Measurements from ENCODE around the gene ZFYVE21. TPM values are rescaled to one million over a fixed set of nuclear protein-coding genes. Genes with fewer than 3 reads are reported as not detected.
A peak's percentile ranks its signal among the peaks of the same experiment; 100 is the strongest.

ZFYVE21 gene
- total and polyA plus RNA-seq, 4 donors, result 52.2 to 86.2 (median 65.2) TPM

DNA sequence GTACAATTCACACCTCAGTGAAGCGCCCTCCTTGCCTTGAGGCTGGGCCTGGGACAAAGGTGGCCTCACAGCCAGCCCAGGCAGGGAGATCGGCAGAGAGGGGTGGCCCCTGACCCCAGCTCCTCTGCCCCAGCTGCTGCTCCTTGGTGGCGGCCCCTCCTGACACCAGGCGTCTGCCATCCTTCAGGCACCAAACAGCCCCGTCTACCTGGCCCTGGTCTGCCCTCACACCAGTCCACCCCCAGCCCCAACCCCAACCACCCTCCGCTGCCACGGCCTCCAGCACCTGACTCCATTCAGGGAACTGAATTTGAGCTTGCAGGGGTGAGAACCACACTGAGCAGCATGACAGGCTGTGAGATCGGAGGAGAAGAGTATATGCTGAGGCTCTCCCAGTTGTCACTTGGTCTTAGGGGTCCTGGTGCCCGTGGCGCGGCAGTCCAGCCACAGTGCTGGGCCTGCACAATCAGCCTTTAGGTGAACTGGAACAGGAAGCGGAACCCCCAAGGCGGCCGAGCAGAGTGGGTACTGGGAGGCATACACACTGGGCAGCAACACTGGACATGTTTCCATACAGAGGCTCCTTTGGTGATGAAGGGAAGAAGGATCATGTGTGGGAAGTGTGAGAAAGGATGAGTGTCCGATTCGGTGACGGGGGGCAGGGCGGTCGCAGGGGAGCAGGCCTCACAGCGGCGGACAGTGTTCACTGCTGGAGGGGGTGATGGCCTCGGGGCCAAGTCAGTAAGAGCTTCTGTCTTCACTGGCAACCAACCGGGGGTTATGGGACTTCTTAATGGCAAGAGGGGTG is 18.7 kb downstream of the ZFYVE21 start:
- peaks cover 63% of the 10 kb centered on the region for H3K4me1 ChIP-seq (ENCODE audit: control insufficient read depth, insufficient read depth, low read length)
- H3K27me3 ChIP-seq (ENCODE audit: control insufficient read depth, insufficient read depth, low read length), result no peaks in the 10 kb centered on the region
- H3K9me3 ChIP-seq (ENCODE audit: control insufficient read depth, insufficient read depth, low read length), result no peaks in the 10 kb centered on the region
- WGBS (ENCODE audit: insufficient coverage), result 85% methylated on average over 20 of the region's 23 CpGs
- no peak overlapping the region for H3K27ac ChIP-seq (ENCODE audit: low read depth, low read length)
- H3K36me3 ChIP-seq (ENCODE audit: control insufficient read depth, insufficient read depth, low read length), result peaks cover 83% of the 10 kb centered on the region
- no peak overlapping the region for H3K4me3 ChIP-seq (ENCODE audit: low read depth, low read length)
- no peak for DNase-seq (ENCODE audit: low read depth in 4 of 6, low spot score in 6 of 6)

DNA sequence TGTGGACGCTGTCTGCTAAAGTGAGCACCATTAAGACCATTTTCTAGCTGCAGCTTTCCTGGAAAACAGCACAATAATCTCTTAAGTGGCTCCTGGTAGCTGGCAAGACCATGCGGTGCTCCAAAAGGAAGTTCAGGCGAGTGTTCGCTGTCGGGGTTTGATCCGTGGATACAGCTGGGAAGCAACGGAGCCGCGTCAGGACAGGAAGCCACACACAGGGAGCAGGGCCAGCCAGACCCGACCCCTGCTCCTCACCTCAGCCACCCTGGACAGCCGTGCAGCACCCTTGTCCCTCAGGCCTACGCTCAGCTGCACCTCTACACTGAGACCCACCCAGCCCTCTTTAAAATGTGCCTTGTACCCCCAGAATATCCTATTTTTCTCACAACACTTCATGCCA is 19.4 kb downstream of the ZFYVE21 start:
- no peak overlapping the region for H3K4me3 ChIP-seq (ENCODE audit: low read depth, low read length)
- no peaks in the 10 kb centered on the region for H3K27me3 ChIP-seq (ENCODE audit: control insufficient read depth, insufficient read depth, low read length)
- H3K27ac ChIP-seq (ENCODE audit: low read depth, low read length), result peak overlapping the region; percentile 35
- no peak for DNase-seq (ENCODE audit: low read depth in 4 of 6, low spot score in 6 of 6)
- H3K9me3 ChIP-seq (ENCODE audit: control insufficient read depth, insufficient read depth, low read length), result no peaks in the 10 kb centered on the region
- 73% methylated on average over 11 of the region's 12 CpGs for WGBS (ENCODE audit: insufficient coverage)
- H3K36me3 ChIP-seq (ENCODE audit: control insufficient read depth, insufficient read depth, low read length), result peaks cover 83% of the 10 kb centered on the region
- peaks cover 62% of the 10 kb centered on the region for H3K4me1 ChIP-seq (ENCODE audit: control insufficient read depth, insufficient read depth, low read length)

DNA sequence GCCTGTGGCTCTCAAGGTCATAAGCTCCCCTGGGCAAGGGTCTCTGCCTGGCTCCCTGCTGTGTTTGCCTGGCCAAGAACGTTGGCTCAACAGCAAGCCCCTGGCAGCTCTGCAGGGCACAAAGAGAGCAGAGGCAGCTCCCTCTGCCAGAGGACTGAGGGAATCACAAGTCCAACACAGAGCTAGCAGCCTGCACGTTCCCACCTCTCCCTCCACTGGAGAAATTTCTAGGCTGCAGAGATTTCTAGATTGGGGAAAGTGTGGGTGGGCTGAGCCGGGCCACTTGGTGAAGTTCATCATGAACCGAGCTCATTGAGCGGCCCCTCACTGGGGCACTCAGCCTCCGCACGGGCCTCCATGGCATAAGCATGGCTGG is 19.8 kb downstream of the ZFYVE21 start:
- peaks cover 83% of the 10 kb centered on the region for H3K36me3 ChIP-seq (ENCODE audit: control insufficient read depth, insufficient read depth, low read length)
- WGBS (ENCODE audit: insufficient coverage), result 34% methylated on average over 6 of the region's 7 CpGs
- peak in 1 of 6 donors; percentile 77 for DNase-seq (ENCODE audit: low read depth in 4 of 6, low spot score in 6 of 6)
- H3K27me3 ChIP-seq (ENCODE audit: control insufficient read depth, insufficient read depth, low read length), result no peaks in the 10 kb centered on the region
- H3K9me3 ChIP-seq (ENCODE audit: control insufficient read depth, insufficient read depth, low read length), result no peaks in the 10 kb centered on the region
- peaks cover 58% of the 10 kb centered on the region for H3K4me1 ChIP-seq (ENCODE audit: control insufficient read depth, insufficient read depth, low read length)
- H3K4me3 ChIP-seq (ENCODE audit: low read depth, low read length), result no peak overlapping the region
- H3K27ac ChIP-seq (ENCODE audit: low read depth, low read length), result peak overlapping the region; percentile 35

DNA sequence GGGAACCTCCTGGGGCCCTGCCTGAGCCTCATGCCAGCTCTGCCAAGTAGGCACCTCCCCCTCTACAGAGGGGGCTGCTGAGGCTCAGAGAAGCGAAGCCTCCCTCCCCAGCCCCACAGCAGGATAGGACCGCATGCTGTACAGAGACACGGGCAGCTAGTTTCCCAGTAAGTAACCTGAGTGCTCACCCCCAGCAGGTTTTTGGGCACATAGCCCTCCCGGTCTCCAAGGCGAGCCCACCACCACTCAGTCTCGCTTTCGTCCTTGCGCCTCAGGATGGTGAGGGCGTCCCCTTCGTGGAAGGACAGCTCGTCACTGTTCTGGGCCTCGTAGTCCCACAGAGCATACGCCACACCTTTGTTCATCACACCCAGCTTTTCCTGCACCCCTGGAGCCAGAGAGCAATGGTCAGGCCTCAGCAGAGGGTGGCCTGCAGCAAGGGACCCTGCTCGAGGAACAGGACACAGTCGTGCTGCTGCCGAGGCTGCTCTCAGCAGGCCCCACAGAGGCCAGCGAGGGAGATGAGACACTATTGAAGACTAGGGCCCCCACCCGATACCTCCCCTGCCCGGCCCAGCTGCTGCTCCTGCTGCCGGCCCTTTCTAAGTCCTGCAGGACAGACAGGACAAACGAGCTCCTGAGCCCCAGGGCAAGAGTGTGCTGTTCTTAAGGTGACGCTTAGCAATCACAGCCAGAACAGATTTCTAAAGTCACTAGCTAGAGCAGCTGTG is 20.4 kb downstream of the ZFYVE21 start:
- H3K4me1 ChIP-seq (ENCODE audit: control insufficient read depth, insufficient read depth, low read length), result peaks cover 53% of the 10 kb centered on the region
- H3K4me3 ChIP-seq (ENCODE audit: low read depth, low read length), result no peak overlapping the region
- no peaks in the 10 kb centered on the region for H3K9me3 ChIP-seq (ENCODE audit: control insufficient read depth, insufficient read depth, low read length)
- WGBS (ENCODE audit: insufficient coverage), result 59% methylated on average over 22 of the region's 22 CpGs
- peaks cover 81% of the 10 kb centered on the region for H3K36me3 ChIP-seq (ENCODE audit: control insufficient read depth, insufficient read depth, low read length)
- no peaks in the 10 kb centered on the region for H3K27me3 ChIP-seq (ENCODE audit: control insufficient read depth, insufficient read depth, low read length)
- peak overlapping the region; percentile 35 for H3K27ac ChIP-seq (ENCODE audit: low read depth, low read length)
- DNase-seq (ENCODE audit: low read depth in 4 of 6, low spot score in 6 of 6), result no peak

DNA sequence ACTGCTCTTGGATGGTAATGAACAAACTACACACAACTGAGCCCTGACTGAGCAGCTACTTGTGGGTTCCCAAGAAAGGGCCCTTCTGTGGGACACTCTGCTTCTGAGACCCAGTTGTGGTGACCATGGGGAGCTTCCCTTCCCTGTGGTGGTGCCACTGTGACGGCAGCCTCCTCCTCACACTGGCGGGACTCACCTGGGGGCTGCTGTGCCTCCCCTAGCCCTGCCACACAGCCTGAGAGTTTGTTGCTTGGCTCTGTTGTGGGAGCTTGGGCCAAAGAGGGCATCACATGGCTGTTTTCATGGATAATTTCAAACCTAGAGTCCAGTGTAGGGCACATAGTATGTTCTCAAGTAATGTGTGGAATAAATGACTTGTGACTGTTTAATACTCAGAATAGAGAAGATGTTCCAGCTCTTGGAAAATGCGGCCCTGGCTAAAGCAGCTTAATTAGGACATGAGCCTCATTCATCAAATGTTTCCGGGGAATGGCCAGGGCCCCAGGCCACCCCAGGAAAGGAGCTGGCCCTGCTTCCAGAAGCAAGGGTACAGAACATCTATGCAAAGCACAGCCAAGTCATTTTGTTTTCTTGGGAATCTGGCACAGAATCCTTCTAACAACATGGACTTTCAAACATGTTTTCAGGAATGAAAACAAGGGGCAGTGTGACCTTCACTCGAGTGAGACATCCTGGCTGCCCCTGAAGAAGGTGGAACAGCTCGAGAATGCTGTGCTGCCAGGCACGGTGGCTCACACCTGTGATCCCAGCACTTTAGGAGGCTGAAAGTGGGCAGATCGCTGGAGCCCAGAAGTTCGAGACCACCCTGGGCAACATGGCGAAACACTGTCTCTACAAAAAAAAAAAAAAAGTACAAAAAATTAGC is 21.2 kb downstream of the ZFYVE21 start:
- DNase-seq (ENCODE audit: low read depth in 4 of 6, low spot score in 6 of 6), result peak in 1 of 6 donors; percentile 54
- peak overlapping the region; percentile 30 for H3K27ac ChIP-seq (ENCODE audit: low read depth, low read length)
- WGBS (ENCODE audit: insufficient coverage), result 58% methylated on average over 6 of the region's 10 CpGs
- H3K27me3 ChIP-seq (ENCODE audit: control insufficient read depth, insufficient read depth, low read length), result no peaks in the 10 kb centered on the region
- H3K4me1 ChIP-seq (ENCODE audit: control insufficient read depth, insufficient read depth, low read length), result peaks cover 52% of the 10 kb centered on the region
- H3K9me3 ChIP-seq (ENCODE audit: control insufficient read depth, insufficient read depth, low read length), result no peaks in the 10 kb centered on the region
- H3K36me3 ChIP-seq (ENCODE audit: control insufficient read depth, insufficient read depth, low read length), result peaks cover 80% of the 10 kb centered on the region
- H3K4me3 ChIP-seq (ENCODE audit: low read depth, low read length), result no peak overlapping the region

DNA sequence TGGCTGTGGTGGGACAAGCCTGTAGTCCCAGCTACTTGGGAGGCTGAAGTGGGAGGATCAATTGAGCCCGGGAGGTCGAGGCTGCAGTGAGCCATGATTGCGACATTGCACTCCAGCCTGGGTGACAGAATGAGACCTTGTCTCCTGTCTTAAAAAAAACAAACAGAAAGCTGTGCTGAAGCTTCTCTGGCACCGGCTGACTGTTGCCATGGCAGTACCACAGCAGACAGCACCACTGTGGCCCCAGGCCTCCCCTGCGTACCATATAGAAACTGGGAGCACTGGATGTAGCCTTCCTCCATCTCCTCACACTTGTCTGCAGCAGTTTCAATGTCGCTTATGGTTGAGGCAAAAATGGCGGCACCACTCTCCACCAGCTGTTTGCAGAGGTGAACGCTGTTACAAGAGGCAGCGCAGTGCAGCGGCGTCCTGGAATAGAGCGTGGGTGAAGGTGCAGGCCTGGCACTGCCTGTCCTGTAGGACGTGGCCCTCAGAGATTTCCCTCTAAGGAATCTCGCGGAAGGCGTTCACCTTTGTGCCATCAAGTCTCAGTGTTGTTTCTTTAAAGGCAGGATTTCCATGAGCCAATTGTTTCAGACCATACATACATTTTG is 21.9 kb downstream of the ZFYVE21 start:
- Histone ChIP-seq H3K27ac (ENCODE audit: low read depth, low read length) (no peak overlapping the region), H3K9me3 (ENCODE audit: control insufficient read depth, insufficient read depth, low read length) (no peaks in the 10 kb centered on the region), H3K4me3 (ENCODE audit: low read depth, low read length) (no peak overlapping the region), H3K36me3 (ENCODE audit: control insufficient read depth, insufficient read depth, low read length) (peaks cover 78% of the 10 kb centered on the region), H3K4me1 (ENCODE audit: control insufficient read depth, insufficient read depth, low read length) (peaks cover 52% of the 10 kb centered on the region), H3K27me3 (ENCODE audit: control insufficient read depth, insufficient read depth, low read length) (no peaks in the 10 kb centered on the region)
- 70% methylated on average over 12 of the region's 16 CpGs for WGBS (ENCODE audit: insufficient coverage)
- no peak for DNase-seq (ENCODE audit: low read depth in 4 of 6, low spot score in 6 of 6)

DNA sequence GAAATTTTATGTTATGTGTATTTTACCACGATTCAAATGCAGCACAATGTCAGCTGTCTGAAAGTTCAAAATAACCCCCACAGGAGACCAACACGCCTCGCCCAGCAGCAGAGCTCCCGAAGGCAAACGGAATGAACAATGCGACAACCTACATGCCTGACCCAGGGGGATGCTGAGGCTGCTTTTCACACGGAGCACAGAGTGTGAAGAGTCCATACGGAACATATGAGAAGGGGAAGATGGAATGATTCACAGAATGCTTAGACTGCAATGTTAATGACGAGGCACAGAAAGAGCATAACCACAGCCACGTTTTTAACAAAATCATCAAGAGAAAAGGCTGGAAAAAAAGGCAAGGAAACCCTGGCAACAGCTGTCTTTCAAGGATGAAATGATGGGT is 22.6 kb downstream of the ZFYVE21 start:
- Histone ChIP-seq H3K4me1 (ENCODE audit: control insufficient read depth, insufficient read depth, low read length) (peaks cover 52% of the 10 kb centered on the region), H3K27me3 (ENCODE audit: control insufficient read depth, insufficient read depth, low read length) (no peaks in the 10 kb centered on the region), H3K36me3 (ENCODE audit: control insufficient read depth, insufficient read depth, low read length) (peaks cover 74% of the 10 kb centered on the region), H3K27ac (ENCODE audit: low read depth, low read length) (no peak overlapping the region), H3K4me3 (ENCODE audit: low read depth, low read length) (no peak overlapping the region), H3K9me3 (ENCODE audit: control insufficient read depth, insufficient read depth, low read length) (no peaks in the 10 kb centered on the region)
- 40% methylated on average over 2 of the region's 10 CpGs for WGBS (ENCODE audit: insufficient coverage)
- DNase-seq (ENCODE audit: low read depth in 4 of 6, low spot score in 6 of 6), result peak in 1 of 6 donors; percentile 52

DNA sequence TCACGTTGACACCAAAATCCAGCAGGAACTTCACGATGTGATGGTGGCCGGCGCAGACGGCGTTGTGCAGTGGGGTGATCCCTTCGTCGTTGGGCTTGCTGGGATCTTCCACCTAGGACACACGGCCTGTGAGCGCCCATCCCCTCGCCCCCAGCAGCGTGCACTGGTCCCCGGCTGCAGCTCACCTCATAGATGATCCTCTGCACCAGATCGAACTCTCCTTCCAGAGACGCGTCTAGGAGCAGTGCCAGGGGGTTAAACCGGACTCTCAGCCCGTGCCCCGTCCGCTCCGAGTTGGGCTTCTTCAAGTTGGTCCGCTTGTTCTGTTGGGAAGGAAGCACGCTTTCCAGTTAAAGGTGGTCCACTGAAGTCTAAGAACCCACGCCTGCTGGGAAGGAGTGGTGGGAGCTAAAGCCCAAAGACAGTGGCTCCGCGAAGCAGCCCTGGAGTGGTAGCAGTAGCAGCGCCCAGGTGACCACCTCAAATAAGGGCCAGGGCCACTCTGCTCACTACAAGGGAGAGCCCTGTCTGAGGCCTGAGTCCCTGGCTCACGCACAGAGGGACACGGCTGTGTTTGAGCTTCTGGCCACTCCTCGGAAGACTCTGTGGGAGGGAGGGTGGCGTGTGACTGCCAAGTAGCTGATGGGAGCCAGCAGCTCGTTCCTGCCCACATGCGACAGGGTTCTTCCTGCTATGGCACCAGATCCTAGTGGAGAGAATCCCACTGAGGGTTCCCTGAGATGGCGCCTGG is 23.3 kb downstream of the ZFYVE21 start:
- H3K9me3 ChIP-seq (ENCODE audit: control insufficient read depth, insufficient read depth, low read length), result no peaks in the 10 kb centered on the region
- WGBS (ENCODE audit: insufficient coverage), result 71% methylated on average over 29 of the region's 34 CpGs
- no peak overlapping the region for H3K27ac ChIP-seq (ENCODE audit: low read depth, low read length)
- no peaks in the 10 kb centered on the region for H3K27me3 ChIP-seq (ENCODE audit: control insufficient read depth, insufficient read depth, low read length)
- no peak overlapping the region for H3K4me3 ChIP-seq (ENCODE audit: low read depth, low read length)
- H3K4me1 ChIP-seq (ENCODE audit: control insufficient read depth, insufficient read depth, low read length), result peaks cover 56% of the 10 kb centered on the region
- peaks cover 71% of the 10 kb centered on the region for H3K36me3 ChIP-seq (ENCODE audit: control insufficient read depth, insufficient read depth, low read length)
- DNase-seq (ENCODE audit: low read depth in 4 of 6, low spot score in 6 of 6), result no peak

DNA sequence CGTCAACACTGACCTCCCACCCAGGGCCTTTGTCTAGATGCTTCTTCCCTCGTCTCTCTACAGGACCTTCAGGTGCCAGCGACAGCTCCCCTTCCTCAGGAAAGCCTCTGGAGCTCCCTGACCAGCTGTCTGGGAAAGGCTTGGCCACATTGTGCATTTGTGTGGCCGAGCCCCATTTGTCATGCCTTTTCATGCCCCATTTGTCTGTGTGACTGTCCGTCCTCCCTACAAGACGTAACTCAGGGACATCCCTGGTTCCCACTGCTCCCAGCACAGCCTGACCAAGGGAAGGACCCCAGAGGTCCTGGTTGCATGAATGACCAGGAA is 23.8 kb downstream of the ZFYVE21 start:
- DNase-seq (ENCODE audit: low read depth in 4 of 6, low spot score in 6 of 6), result no peak
- Histone ChIP-seq H3K36me3 (ENCODE audit: control insufficient read depth, insufficient read depth, low read length) (peaks cover 67% of the 10 kb centered on the region), H3K27me3 (ENCODE audit: control insufficient read depth, insufficient read depth, low read length) (no peaks in the 10 kb centered on the region), H3K27ac (ENCODE audit: low read depth, low read length) (no peak overlapping the region), H3K9me3 (ENCODE audit: control insufficient read depth, insufficient read depth, low read length) (no peaks in the 10 kb centered on the region), H3K4me1 (ENCODE audit: control insufficient read depth, insufficient read depth, low read length) (peaks cover 55% of the 10 kb centered on the region), H3K4me3 (ENCODE audit: low read depth, low read length) (no peak overlapping the region)
- 72% methylated on average over 6 of the region's 6 CpGs for WGBS (ENCODE audit: insufficient coverage)

All from spinal cord (tissue), 10 donors.